ENCODE measurements around the gene ZNF493. TPM values are rescaled to one million over a fixed set of nuclear protein-coding genes. Genes with fewer than 3 reads are reported as not detected.

Gene ZNF493
- polyA plus RNA-seq, 2 of the 4 experiments (the other 2 are of a cell fraction): 0.10 to 0.53 TPM

GRCh38 chr19:21454901-21455300 lies 58.0 kb downstream of the ZNF493 start:
- FAIRE-seq: no peak
- Histone ChIP-seq H3K9me3 (no peaks in the 10 kb centered on the region; the same call in 2 of the 3 replicates), H3K4me2 (no peak overlapping the region), H3K4me3 (no peak overlapping the region), H3K4me1 (no peaks in the 10 kb centered on the region), H3K27ac (no peak overlapping the region)
- POLR2A ChIA-PET: no interaction called here
- DNase-seq (ENCODE audit: low read depth in 1 of 2, low spot score in 1 of 2): no peak
- CTCF ChIA-PET: no interaction called here
- whole genome bisulfite sequencing (ENCODE audit: missing lambda C conversion rate): 0% methylated on average over 3 of the region's 3 CpGs
- no peak for TF ChIP-seq RFX5 (IDR thresholded peaks at IDR 0.05)
- TF ChIP-seq HOXB5 (CRISPR knock-in tag; IDR thresholded peaks at IDR 0.05): no peak
- no peak for TF ChIP-seq KDM5A (IDR thresholded peaks at IDR 0.05)
- TF ChIP-seq MAX (IDR thresholded peaks at IDR 0.05): no peak
- TF ChIP-seq PBX3 (IDR thresholded peaks at IDR 0.05): no peak
- TF ChIP-seq FOSB (CRISPR knock-in tag; IDR thresholded peaks at IDR 0.05): no peak
- no peak for TF ChIP-seq TFCP2L1 (CRISPR knock-in tag; IDR thresholded peaks at IDR 0.05)
- TF ChIP-seq BCL3 (IDR thresholded peaks at IDR 0.05): no peak
- TF ChIP-seq POLR2AphosphoS2 (conservative IDR thresholded peaks at IDR 0.05; ENCODE audit: low read length): no peak
- no peak for TF ChIP-seq HOXA7 (CRISPR knock-in tag; IDR thresholded peaks at IDR 0.05)
- no peak for TF ChIP-seq SREBF2 (IDR thresholded peaks at IDR 0.05)
- ATAC-seq: no peak

- TF ChIP-seq BCL3 (IDR thresholded peaks at IDR 0.05) (no peak), MAX (IDR thresholded peaks at IDR 0.05) (no peak), FOSB (CRISPR knock-in tag; IDR thresholded peaks at IDR 0.05) (no peak), SREBF2 (IDR thresholded peaks at IDR 0.05) (no peak), RARB (CRISPR knock-in tag; IDR thresholded peaks at IDR 0.05) (no peak), ZC3H11A (IDR thresholded peaks at IDR 0.05) (no peak), HOXB5 (CRISPR knock-in tag; IDR thresholded peaks at IDR 0.05) (no peak), MAZ (IDR thresholded peaks at IDR 0.05; ENCODE audit: borderline replicate concordance, low read depth, low read length) (no peak), HMGXB4 (CRISPR knock-in tag; IDR thresholded peaks at IDR 0.05; ENCODE audit: borderline replicate concordance) (no peak), HOXB13 (CRISPR knock-in tag; IDR thresholded peaks at IDR 0.05; ENCODE audit: low read depth) (no peak), ESRRA (IDR thresholded peaks at IDR 0.05; ENCODE audit: borderline replicate concordance, low read length) (no peak), TFCP2L1 (CRISPR knock-in tag; IDR thresholded peaks at IDR 0.05) (no peak), NR3C1 (IDR thresholded peaks at IDR 0.05) (no peak), ZNF302 (CRISPR knock-in tag; IDR thresholded peaks at IDR 0.05) (no peak)
- Histone ChIP-seq H3K9me3 (no peaks in the 10 kb centered on the region; the same call in 2 of the 3 replicates), H3K4me2 (no peak overlapping the region), H3K4me3 (no peak overlapping the region), H3K27ac (no peak overlapping the region), H3K4me1 (no peaks in the 10 kb centered on the region)
- POLR2A ChIA-PET: no interaction called here
- DNase-seq (ENCODE audit: low read depth in 1 of 2, low spot score in 1 of 2): no peak
- no peak for ATAC-seq
- CTCF ChIA-PET: no interaction called here
- FAIRE-seq: no peak
Measured at GRCh38 chr19:21460686-21461085, 63.8 kb downstream of the ZNF493 start.

Data from A549 (cell line).